GM20431 (cell line): ENCODE measurements around the gene GNE.

Source experiments
- in situ Hi-C: fragments of 300-500 bp; cut with MseI, MboI; formaldehyde crosslinking; loops from one replicate; pipeline ENCODE4 v1.15.0; 2020; ENCODE audit warnings: low sequenced_read_pairs; ENCODE audit not compliant: unreplicated experiment

The GNE gene

GRCh38 chr9:36174271-36174670, 84.0 kb downstream of the GNE start:
- in situ Hi-C loops, result no loop called here

DNA sequence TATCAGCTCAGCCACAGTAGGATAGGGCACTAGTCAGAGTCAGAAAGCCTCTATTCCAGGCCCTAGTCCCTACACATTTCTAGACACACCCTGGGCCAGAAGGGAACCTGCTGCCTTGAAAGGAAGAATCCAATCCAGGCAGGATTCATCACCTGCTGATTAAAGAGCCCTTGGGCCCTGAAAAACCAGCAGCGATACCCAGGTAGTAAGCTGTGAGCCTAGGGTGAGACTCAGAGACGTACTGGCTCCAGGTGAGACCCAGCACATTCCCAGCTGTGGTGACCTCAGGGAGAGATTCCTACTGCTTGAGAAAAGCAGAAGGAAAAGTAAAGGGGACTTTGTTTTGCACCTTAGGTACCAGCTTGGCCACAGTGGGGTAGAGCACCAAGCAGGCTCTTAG, 84.4 kb downstream of the GNE start:
- in situ Hi-C loops, result no loop called here

DNA sequence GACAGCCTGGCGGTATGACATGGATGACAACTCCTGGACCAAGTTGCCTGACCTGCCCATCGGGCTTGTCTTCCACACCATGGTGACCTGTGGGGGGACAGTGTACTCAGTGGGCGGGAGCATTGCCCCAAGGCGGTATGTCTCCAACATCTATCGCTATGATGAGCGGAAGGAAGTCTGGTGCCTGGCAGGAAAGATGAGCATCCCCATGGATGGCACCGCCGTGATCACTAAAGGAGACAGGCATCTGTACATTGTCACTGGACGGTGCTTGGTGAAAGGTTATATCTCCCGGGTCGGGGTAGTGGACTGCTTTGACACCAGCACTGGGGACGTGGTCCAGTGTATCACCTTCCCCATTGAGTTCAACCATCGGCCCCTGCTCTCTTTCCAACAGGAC, 87.7 kb downstream of the GNE start:
- in situ Hi-C loops, result no loop called here

DNA sequence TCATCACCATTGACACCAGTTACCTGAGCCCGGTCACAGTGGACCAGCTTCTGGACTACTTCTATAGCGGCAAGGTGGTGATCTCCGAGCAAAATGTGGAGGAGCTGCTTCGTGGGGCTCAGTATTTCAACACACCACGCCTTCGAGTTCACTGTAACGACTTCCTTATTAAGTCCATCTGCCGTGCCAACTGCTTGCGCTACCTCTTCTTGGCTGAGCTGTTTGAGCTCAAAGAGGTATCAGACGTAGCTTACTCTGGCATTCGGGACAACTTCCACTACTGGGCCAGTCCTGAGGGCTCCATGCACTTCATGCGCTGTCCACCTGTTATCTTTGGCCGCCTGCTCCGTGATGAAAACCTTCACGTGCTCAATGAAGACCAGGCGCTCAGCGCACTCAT, 88.5 kb downstream of the GNE start:
- in situ Hi-C loops, result loop anchor here (5.0 kb wide), 1 partner anchor 62 kb away; no protein-coding TSS in a partner anchor

DNA sequence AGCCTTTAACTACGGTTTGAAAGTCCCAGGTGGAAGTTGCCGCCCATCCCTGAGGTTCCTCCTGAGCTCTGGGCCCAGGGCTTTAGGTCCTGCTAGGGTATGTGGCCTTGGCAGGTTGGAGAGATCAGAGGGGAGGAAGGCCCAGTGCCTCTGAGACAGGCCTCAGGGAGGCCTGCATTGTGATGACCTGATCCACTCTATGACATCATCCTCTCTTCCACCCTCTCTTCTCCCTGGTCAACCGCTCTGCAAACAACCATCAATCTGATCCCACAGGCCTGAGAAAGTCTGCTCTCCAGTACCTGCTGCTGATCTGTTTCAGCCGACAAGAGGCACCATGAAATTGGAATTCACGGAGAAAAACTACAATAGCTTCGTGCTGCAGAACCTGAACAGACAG, 89.1 kb downstream of the GNE start, which contains the start of gene CCIN:
Gene CCIN (plus strand): TSS at position 223 of the 400 bp plus-strand sequence. CDS start 115 bp downstream, at position 338.
- in situ Hi-C loops, result loop anchor here (5.0 kb wide), 1 partner anchor 62 kb away; no protein-coding TSS in a partner anchor

GRCh38 chr9:36166168-36166927, 91.9 kb downstream of the GNE start:
- in situ Hi-C loops, result loop anchor here (5.0 kb wide), 1 partner anchor 59 kb away; no protein-coding TSS in a partner anchor

GRCh38 chr9:36165826-36166167, 92.5 kb downstream of the GNE start:
- in situ Hi-C loops, result loop anchor here (5.0 kb wide), 1 partner anchor 58 kb away; no protein-coding TSS in a partner anchor

DNA sequence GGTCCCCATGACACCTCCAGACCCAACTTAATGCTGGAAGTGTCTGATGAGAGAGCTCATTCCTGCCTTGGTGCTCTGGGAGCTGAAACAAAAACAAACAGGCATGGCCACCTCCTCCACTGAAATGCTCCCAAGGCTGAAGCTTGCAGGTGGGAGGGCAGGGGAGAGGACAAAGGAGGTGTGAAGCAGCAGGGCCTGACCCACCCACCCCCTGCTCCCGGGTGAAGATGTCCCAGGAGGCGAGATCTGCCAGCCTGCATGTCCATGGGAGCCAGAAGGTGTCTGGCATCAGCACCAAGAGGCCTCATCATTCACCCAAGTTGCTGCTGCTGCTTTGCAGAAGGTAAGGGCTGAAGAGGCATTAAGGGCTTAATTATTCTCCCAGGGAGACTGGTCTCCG, 93.3 kb downstream of the GNE start:
- in situ Hi-C loops, result loop anchor here (5.0 kb wide), 1 partner anchor 58 kb away; no protein-coding TSS in a partner anchor
